ENCODE results near the gene FPGS.

DNA sequence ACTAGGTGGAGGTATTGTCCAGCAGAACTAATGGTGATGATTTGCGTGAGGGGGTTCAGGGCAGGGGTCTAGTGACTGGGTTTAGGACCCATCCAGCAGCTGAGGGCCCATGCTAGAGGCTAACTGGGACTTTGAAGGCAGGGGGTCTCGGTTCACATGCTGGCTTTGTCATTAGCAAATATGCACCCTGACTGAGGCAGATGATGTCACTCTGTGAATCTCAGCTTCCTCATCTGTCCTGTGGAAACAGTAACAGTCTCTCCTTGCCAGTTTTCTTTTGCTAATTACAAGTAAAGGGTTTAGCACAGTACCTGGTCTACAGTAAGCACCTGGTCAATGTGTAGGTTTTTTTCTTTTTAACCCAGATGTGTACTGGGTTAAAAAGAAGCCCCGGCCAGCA, 29.4 kb upstream of the FPGS start:
- TF ChIP-seq, protein P1, sequence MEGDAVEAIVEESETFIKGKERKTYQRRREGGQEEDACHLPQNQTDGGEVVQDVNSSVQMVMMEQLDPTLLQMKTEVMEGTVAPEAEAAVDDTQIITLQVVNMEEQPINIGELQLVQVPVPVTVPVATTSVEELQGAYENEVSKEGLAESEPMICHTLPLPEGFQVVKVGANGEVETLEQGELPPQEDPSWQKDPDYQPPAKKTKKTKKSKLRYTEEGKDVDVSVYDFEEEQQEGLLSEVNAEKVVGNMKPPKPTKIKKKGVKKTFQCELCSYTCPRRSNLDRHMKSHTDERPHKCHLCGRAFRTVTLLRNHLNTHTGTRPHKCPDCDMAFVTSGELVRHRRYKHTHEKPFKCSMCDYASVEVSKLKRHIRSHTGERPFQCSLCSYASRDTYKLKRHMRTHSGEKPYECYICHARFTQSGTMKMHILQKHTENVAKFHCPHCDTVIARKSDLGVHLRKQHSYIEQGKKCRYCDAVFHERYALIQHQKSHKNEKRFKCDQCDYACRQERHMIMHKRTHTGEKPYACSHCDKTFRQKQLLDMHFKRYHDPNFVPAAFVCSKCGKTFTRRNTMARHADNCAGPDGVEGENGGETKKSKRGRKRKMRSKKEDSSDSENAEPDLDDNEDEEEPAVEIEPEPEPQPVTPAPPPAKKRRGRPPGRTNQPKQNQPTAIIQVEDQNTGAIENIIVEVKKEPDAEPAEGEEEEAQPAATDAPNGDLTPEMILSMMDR (IDR thresholded peaks at IDR 0.05) = no peak
- no peak for TF ChIP-seq POLR2A (IDR thresholded peaks at IDR 0.05)
